Measurements from ENCODE around the gene EBLN1. TPM values are rescaled to one million over a fixed set of nuclear protein-coding genes. Genes with fewer than 3 reads are reported as not detected.

The EBLN1 gene
- total and polyA plus RNA-seq, 2 of the 8 experiments (the other 6 are each of a cell fraction or from before 2014, with no cell fraction given) = not detected

DNA sequence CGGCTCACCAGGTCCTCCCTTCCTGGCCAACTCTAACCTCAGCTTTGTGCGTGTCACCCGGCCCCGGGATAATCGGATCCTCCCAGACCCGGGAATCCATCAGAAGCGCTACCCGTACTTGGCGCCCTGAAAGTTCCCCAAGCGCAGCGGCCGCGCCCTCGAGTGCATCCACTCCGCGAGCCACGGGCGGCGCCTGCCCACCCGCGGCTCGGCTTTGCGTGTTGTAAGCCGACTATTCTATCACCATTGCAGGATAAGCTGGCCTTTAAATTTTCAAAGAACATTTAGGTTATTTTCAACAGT, 35.7 kb upstream of the EBLN1 start (continued):
- no peak for TF ChIP-seq TAF7 (optimal IDR thresholded peaks at IDR 0.05; ENCODE audit: borderline replicate concordance, low read depth, low read length)
- TF ChIP-seq BRCA1 (IDR thresholded peaks at IDR 0.05; ENCODE audit: low read depth, low read length) = no peak
- TF ChIP-seq, protein P1, sequence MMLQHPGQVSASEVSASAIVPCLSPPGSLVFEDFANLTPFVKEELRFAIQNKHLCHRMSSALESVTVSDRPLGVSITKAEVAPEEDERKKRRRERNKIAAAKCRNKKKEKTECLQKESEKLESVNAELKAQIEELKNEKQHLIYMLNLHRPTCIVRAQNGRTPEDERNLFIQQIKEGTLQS (IDR thresholded peaks at IDR 0.05; ENCODE audit: insufficient read depth, low read depth, low read length) = no peak
- TF ChIP-seq EP300 (IDR thresholded peaks at IDR 0.05; ENCODE audit: borderline replicate concordance in 1 of 2, low read depth in 2 of 2, low read length in 2 of 2) = no peak
- no peak for TF ChIP-seq GTF2F1 (IDR thresholded peaks at IDR 0.05; ENCODE audit: borderline replicate concordance, low read depth, low read length)
- TF ChIP-seq, protein P2, sequence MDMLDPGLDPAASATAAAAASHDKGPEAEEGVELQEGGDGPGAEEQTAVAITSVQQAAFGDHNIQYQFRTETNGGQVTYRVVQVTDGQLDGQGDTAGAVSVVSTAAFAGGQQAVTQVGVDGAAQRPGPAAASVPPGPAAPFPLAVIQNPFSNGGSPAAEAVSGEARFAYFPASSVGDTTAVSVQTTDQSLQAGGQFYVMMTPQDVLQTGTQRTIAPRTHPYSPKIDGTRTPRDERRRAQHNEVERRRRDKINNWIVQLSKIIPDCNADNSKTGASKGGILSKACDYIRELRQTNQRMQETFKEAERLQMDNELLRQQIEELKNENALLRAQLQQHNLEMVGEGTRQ (IDR thresholded peaks at IDR 0.05; ENCODE audit: low read length) = no peak
- TF ChIP-seq, protein P3, sequence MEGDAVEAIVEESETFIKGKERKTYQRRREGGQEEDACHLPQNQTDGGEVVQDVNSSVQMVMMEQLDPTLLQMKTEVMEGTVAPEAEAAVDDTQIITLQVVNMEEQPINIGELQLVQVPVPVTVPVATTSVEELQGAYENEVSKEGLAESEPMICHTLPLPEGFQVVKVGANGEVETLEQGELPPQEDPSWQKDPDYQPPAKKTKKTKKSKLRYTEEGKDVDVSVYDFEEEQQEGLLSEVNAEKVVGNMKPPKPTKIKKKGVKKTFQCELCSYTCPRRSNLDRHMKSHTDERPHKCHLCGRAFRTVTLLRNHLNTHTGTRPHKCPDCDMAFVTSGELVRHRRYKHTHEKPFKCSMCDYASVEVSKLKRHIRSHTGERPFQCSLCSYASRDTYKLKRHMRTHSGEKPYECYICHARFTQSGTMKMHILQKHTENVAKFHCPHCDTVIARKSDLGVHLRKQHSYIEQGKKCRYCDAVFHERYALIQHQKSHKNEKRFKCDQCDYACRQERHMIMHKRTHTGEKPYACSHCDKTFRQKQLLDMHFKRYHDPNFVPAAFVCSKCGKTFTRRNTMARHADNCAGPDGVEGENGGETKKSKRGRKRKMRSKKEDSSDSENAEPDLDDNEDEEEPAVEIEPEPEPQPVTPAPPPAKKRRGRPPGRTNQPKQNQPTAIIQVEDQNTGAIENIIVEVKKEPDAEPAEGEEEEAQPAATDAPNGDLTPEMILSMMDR (IDR thresholded peaks at IDR 0.05; ENCODE audit: control extremely low read depth in 1 of 3, insufficient read depth in 1 of 3, low read depth in 1 of 3, low read length in 3 of 3) = no peak
- TF ChIP-seq NRF1 (IDR thresholded peaks at IDR 0.05; ENCODE audit: low read depth, low read length) = no peak
- no peak for TF ChIP-seq JUN (IDR thresholded peaks at IDR 0.05; ENCODE audit: low read depth, low read length)
- no peak for TF ChIP-seq NANOG (IDR thresholded peaks at IDR 0.05; ENCODE audit: insufficient read depth, low read depth, low read length, poor library complexity, severe bottlenecking)
- no peak for TF ChIP-seq RFX5 (IDR thresholded peaks at IDR 0.05; ENCODE audit: borderline replicate concordance, low read depth, low read length)
- TF ChIP-seq SRF (IDR thresholded peaks at IDR 0.05; ENCODE audit: low read depth, low read length) = no peak
- TF ChIP-seq SP4 (IDR thresholded peaks at IDR 0.05; ENCODE audit: low read length) = no peak
- no peak for TF ChIP-seq ZNF274 (IDR thresholded peaks at IDR 0.05; ENCODE audit: borderline replicate concordance, extremely low read depth, low read length)
- TF ChIP-seq BCL11A (IDR thresholded peaks at IDR 0.05; ENCODE audit: low read depth in 2 of 2, low read length in 2 of 2) = no peak
- no peak for TF ChIP-seq KDM5A (IDR thresholded peaks at IDR 0.05; ENCODE audit: low read length)
- TF ChIP-seq CBX5 (IDR thresholded peaks at IDR 0.05; ENCODE audit: low read depth, low read length) = no peak
- no peak for TF ChIP-seq RBBP5 (IDR thresholded peaks at IDR 0.05; ENCODE audit: borderline replicate concordance, low read depth, low read length)
- TF ChIP-seq, protein P4, sequence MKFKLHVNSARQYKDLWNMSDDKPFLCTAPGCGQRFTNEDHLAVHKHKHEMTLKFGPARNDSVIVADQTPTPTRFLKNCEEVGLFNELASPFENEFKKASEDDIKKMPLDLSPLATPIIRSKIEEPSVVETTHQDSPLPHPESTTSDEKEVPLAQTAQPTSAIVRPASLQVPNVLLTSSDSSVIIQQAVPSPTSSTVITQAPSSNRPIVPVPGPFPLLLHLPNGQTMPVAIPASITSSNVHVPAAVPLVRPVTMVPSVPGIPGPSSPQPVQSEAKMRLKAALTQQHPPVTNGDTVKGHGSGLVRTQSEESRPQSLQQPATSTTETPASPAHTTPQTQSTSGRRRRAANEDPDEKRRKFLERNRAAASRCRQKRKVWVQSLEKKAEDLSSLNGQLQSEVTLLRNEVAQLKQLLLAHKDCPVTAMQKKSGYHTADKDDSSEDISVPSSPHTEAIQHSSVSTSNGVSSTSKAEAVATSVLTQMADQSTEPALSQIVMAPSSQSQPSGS (IDR thresholded peaks at IDR 0.05; ENCODE audit: low read length) = no peak
- no peak for TF ChIP-seq POLR2AphosphoS5 (IDR thresholded peaks at IDR 0.05; ENCODE audit: low read depth, low read length)

Measured in H1 (cell line).